Activated T-cell treated with anti-CD3 and anti-CD28 coated beads for 4 hours (primary cell): Measurements from ENCODE around the gene PHACTR1.

ENCODE experiments used
- DNase-seq: peaks from one replicate; pipeline ENCODE4 v3.0.0-alpha.2; 2020

Gene PHACTR1

DNA sequence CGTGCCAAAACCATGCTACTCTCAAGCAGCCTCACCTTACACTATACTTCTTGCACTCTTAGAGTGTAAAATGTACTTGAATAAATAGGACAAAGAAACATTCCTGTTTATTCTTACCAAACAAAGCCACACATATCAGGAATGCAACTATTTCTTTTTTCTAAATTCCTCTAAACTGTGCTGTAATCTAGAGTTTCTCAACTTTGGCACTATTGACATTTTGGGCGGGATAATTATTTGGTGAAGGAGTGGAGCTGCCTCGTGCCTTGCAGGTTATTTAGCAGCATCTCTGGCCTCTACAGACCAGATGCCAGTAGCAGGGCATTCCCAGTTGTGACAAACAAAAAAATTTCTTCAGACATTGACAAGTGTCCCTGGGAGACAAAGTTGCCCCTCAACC, 86.9 kb downstream of the PHACTR1 start:
- no peak for DNase-seq

DNA sequence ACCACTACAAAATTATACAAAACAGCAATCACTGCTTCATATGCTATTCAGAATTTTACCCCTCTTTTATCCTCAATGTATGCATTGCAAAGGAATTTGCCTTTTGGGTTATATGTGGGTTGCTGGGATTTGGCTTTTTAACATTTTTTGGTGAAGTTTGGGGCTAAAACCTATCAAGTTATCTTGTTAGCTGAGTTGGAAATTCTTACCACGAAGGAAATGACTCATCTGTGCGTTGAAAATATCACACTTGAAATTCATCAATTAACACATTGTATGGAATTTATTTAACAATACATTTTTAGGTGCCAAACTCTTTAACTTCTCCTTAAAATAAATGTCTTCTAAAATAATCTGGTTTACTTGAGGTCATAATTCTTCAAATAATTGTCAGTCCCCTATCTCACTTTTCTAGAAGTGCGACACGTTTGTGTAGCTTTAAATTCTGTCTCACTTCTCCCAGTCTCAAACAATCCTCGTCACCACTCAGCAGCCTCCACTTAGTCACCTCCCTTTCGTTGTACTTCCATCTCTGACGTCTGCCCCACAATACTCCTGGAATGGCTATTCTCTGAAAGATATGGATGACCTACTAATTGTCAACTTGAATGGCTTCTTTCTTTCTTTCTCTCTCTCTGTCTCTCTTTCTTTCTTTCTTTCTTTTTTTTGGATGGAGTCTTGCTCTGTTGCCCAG, 88.5 kb downstream of the PHACTR1 start:
- DNase-seq, result no peak

DNA sequence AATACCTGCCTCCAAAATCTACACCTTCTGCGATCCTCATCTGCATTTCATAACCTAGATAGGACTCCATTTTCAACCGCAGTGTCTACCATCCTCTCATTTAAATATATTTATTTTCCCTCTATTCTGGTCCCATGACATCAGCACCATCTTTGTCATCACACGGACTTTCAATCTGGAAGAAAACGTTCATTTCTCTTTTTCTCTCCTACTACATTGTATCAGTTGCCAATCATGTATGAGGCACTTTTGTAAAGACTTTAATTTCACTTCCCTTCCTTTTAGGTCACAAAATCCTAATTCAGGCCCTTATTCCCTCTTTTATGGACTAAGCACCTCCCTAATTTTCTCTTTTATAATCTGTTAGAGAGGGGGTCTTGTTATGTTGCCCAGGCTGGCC, 89.6 kb downstream of the PHACTR1 start:
- no peak for DNase-seq

DNA sequence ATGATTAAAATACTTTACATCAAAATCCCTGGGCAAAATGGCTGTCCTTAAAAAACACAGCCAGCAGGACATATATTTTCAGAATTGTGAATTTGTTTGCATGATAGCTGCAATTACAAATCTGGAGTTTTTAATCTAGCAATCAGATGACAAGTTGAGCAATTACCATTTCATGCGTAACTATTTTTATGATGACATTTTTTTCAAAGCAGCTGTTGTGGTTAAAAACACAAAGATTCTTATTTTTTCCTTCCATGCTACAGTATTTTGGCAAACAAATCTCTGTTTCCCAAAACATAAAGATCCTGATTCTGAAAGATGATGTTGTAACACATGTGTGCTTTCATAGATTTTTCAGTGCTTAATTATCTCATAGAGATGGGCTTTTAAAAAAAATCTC, 90.2 kb downstream of the PHACTR1 start:
- DNase-seq, result no peak

GRCh38 chr6:12811519-12811918, 95.0 kb downstream of the PHACTR1 start:
- no peak for DNase-seq

DNA sequence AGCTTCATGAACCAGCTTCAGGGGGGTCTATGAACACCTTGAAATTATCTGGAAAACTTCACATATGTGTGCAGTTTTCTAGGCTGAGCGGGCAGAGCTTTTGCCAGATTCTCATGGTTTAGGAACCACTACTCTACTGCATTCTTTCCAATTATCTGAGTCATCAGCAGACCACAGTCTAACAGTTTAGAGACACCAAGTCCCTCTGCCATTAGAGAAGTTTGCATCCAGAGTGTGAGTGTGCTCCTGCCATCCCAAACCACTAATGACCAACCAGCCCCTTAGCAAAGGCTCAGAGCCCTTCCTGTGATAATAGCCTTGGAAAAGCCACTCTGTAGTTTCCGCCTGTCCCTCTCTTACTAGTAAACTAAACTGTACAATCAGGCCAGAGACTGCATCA, 96.8 kb downstream of the PHACTR1 start:
- no peak for DNase-seq

DNA sequence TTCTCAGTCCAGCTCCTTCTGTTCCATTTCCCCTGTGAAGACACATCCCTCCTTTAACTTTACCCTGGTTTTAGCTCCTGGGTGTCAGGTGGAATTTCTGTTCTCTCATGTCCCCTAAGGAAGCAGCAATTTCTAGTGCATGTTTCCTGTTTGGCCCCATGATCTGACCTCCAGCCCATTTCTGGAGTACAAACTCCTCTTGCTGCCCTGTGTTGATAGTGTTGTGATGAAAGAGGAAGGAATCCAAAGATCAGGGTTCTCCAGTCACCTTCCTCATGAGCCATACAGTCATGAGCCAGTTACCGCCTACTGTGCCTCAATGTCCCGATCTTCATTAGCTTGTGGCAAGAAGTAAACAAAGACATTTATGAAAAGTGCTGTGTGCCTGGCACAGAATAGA, 97.4 kb downstream of the PHACTR1 start:
- DNase-seq, result no peak

GRCh38 chr6:12815089-12815488, 98.5 kb downstream of the PHACTR1 start:
- no peak for DNase-seq

DNA sequence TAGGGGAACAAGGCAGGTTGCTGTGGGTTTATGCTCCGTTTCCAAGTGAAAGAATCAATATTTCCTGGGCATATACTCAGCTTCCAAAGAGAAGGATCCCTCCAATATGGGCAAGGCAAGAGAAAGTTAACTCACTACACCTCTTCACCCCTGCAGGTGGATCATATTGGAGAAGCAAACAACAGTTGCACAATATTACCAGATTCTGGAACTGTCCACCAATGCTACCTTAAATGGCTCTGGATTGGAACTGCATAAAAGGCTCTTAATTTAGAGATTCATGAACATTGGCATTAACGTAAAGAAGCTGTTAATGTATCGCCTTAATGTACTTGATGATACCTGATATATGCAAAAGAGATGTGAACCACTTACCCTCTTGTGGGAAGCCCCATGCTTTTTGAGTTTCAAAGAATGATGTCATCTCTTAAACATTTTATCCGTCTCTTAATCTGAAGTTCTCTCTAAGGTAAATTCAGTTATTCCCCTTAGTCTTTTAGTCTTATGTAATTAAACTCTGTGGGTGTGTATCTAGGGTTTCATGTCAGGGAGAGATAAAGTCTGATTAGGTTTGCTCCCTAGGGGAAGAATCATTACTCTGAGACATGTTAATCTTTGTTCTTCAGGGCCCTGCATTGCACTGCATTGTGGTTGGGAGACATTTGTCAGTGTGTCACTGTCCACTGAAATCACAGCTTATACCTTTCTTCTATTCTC, 99.5 kb downstream of the PHACTR1 start:
- DNase-seq, result no peak

GRCh38 chr6:12818324-12818723, 101.8 kb downstream of the PHACTR1 start:
- no peak for DNase-seq

DNA sequence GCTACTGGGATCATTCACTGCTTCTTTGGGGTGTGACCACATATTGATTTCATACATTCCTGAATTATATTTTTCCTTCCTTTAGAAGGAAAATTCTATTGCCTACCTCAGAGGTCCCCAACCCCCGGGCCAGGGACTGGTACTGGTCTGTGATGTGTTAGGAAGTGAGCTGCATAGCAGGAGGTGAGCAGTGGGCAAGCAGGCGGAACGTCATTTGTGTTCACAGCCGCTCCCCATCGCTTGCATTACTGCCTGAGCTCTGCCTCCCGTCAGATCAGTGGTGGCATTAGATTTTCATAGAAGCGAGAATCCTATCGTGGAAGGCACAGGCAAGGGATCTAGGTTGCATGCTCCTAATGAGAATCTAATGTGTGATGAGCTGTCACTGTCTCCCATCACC, 107.3 kb downstream of the PHACTR1 start:
- no peak for DNase-seq

DNA sequence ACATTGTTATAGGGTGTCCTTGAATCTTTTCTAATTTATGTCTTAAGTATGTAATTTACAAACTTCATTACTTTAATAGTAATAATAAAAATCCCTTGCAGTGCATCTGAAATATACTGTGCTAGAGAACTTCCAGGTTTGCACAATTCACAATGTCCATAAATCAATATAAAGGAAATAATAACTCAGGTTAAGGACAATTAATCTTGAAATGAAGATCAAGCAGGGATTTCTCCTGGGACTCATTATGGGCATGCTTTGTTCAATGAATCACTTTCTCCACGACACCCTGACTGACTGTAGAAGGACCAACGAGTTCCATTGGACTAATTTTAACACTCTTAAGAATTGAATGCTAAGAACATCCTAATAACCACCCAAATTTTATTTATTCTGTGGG, 110.0 kb downstream of the PHACTR1 start:
- no peak for DNase-seq

DNA sequence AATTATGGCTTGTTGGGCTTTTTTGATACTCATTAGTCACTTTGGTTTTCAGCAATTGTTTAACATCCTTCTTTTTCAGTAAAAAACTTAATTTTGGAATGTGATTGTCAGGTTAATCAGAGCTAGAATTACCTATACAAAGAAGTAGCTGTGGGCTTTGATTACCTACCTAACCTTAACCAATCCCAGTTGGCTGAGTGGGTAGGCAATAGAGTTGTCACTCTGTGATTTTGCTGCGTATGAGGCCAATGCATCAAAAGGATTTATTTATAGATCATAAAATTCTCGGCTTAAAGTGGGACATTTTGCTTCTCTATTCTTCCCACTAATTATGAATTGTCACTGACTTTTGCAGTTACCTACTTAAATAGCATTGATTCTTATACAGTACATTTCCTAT, 111.4 kb downstream of the PHACTR1 start:
- no peak for DNase-seq

DNA sequence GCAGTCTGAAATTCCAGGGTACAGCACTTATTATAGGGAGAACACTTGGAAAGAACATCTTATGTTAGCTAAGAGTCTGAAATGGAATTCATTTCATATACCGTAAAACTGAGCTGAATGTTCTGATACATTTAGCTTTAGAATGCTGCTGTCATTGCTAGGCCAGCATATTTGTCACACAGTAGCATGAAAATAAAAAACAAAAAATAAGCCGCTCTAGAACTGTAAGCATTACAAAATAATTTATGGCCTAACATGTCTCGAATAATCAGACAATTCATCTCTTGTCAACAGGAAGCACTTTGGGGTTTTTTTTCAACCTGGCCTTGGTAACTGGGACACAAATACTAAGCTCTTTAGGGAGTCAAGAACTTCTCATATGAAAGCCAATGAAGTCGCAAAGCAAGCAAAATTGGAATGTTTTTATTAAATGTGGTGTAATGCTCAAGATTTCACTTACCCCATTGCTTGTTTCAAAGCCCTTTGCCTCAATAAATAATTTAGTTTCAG, 115.7 kb downstream of the PHACTR1 start:
- DNase-seq, result no peak

DNA sequence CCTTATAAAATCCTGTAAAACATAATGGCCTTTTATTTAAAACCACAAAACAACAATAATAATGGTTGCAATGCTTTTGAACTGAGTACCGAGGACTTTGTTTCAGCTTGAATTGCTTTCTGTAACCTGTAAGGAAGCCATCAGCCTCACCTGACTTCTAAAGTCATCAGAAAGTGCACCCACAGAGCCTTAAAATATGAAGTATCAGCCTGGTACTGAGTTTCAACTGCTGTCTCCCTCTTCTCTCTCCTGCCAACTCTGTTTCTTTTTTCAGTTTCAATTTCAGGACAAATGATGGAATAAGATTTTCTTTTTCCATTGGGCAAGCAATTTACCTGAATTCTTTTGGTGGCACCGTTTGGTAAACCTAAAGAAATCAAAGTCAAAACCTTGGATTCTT, 119.4 kb downstream of the PHACTR1 start:
- no peak for DNase-seq

DNA sequence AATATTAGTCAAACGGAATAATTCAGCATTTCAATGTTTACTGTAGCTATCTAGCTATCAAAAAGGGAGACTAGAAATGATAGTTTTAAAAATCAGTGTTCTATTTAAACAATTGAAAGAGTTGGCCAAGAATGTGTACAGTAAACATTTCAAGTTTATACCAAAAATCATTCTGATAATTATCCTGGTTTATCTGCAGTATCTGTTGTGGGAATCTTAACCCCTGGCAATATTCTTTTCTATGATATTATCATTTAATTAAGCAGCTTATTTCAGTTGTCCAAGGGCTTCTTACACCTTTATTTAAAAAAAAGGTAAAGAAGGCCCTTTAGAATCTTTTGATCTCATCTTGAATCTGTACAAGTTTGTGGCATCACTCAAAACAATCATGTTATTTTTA, 125.1 kb downstream of the PHACTR1 start:
- DNase-seq, result no peak

GRCh38 chr6:12842114-12842513, 125.5 kb downstream of the PHACTR1 start:
- no peak for DNase-seq

GRCh38 chr6:12842658-12843057, 126.1 kb downstream of the PHACTR1 start:
- no peak for DNase-seq

- no peak for DNase-seq
Observed at GRCh38 chr6:12844284-12845223, 128.0 kb downstream of the PHACTR1 start.

DNA sequence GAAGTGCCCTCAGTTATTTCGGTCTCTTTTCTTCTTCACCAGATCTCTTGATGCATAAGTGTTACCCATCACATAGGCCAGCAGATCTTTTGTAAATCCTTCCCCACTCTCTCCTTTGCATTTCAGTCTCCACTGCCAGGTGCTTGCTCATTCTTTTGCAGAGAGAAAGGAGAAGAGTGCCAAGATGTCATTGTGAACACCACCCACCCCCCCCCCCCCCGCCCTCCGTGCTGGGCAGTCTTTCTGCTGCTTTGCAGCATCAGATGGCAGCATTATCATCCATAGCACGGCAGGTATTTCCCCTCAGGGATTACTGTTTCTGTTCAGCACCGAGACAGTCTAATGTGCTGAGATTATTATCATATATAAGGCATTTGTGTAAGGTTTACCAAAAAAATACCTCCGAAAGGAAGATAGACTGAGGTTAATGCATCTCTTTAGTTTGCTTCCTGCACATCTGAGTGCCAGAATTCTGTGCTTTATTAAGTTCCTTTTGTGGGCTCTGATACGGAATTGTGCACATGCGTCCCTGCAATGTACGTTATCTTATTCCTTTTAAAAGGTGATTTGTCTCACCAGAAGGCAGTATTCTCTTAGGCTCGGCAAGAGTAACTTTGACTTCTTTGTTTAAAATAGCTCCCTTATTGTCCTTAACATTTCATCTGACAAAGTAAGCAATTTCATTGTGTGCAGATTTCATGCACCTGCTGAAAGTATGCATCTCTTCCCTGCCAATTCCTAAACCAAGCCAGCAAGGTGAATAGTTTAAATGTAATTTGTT, 128.8 kb downstream of the PHACTR1 start:
- no peak for DNase-seq

- no peak for DNase-seq
Observed at GRCh38 chr6:12848964-12849808, 132.6 kb downstream of the PHACTR1 start.

- no peak for DNase-seq
Observed at GRCh38 chr6:12849809-12850198, 133.2 kb downstream of the PHACTR1 start.
